Prostate gland (tissue), 2 donors: Measurements from ENCODE around the gene FRMPD2. TPM values are rescaled to one million over a fixed set of nuclear protein-coding genes. Genes with fewer than 3 reads are reported as not detected.
"Not testable (repeated sequence)": the region's sequence is repeated elsewhere in the genome, so short reads cannot be mapped to it uniquely, and the experiment has no call there.

Experiments
- DNase-seq: peaks from one replicate; pipeline ENCODE4 v3.0.0-alpha.2; 2019; ENCODE audit warnings: low spot score
- H3K27ac ChIP-seq, 2 donors: fragments of 200-600 bp; sonication (generic); 2 replicates each; pipeline ENCODE4 v1.5.1; 2017 to 2019
- H3K27me3 ChIP-seq: fragments of 200-600 bp; sonication (generic); replicated peaks from 2 replicates; pipeline ENCODE4 v1.5.1; 2019; ENCODE audit not compliant: insufficient read depth
- H3K36me3 ChIP-seq, 2 donors: fragments of 200-600 bp; sonication (generic); 1 replicate in 1 of 2; 2 replicates in 1 of 2; pipeline versions ENCODE4 v1.5.1 to v1.8.1; 2017 to 2019
- H3K4me1 ChIP-seq: fragments of 200-600 bp; sonication (generic); replicated peaks from 2 replicates; pipeline ENCODE4 v1.5.1; 2019
- H3K4me3 ChIP-seq, 2 donors: fragments of 200-600 bp; sonication (generic); 2 replicates each; pipeline ENCODE4 v1.5.1; 2017 to 2019
- H3K9me3 ChIP-seq: fragments of 200-600 bp; sonication (generic); 2 replicates; pipeline ENCODE4 v1.5.1; 2017
- WGBS: methylation state at CpG from one replicate; pipeline ENCODE4 v1.1.5; 2018; 5-methylcytosine and 5-hydroxymethylcytosine counted together
- intact Hi-C: fragments of 100-400 bp; cut with DNase I; formaldehyde crosslinking; loops from one replicate; pipeline ENCODE4 v1.14.2; 2022
- total RNA-seq, 2 donors: library from RNA; depleted of rRNA; stranded (reverse); fragments of >200 nt; gene quantifications; one replicate each; pipeline ENCODE4 v1.1.0, GENCODE V29; 2016

The FRMPD2 gene
- total RNA-seq, 2 donors from 2014 or later, result 0.97 to 3.4 TPM

GRCh38 chr10:48126251-48126650, 148.2 kb downstream of the FRMPD2 start:
- H3K36me3 ChIP-seq, H3K27ac ChIP-seq, H3K27me3 ChIP-seq, H3K4me1 ChIP-seq, H3K4me3 ChIP-seq, intact Hi-C loops, DNase-seq, H3K9me3 ChIP-seq: not testable (repeated sequence)
- WGBS, result no CpG with 5 or more reads among the region's 2 CpGs

- H3K36me3 ChIP-seq, H3K4me1 ChIP-seq, H3K4me3 ChIP-seq, H3K9me3 ChIP-seq, DNase-seq, H3K27me3 ChIP-seq, H3K27ac ChIP-seq, intact Hi-C loops: not testable (repeated sequence)
- 0% methylated on average over 2 of the region's 2 CpGs for WGBS
These were observed 148.9 kb downstream of the FRMPD2 start for GRCh38 chr10:48125631-48126030.

GRCh38 chr10:48122618-48123017, 151.9 kb downstream of the FRMPD2 start:
- H3K27me3 ChIP-seq, H3K9me3 ChIP-seq, H3K4me1 ChIP-seq, H3K27ac ChIP-seq, DNase-seq, H3K4me3 ChIP-seq, intact Hi-C loops, H3K36me3 ChIP-seq: not testable (repeated sequence)

- WGBS, result no CpG with 5 or more reads among the region's 3 CpGs
- H3K27me3 ChIP-seq, intact Hi-C loops, H3K4me3 ChIP-seq, H3K36me3 ChIP-seq, H3K27ac ChIP-seq, H3K4me1 ChIP-seq, DNase-seq, H3K9me3 ChIP-seq: not testable (repeated sequence)
These were observed 164.2 kb downstream of the FRMPD2 start for GRCh38 chr10:48110277-48110676.

Other genes starting within 250 kb of the FRMPD2 start
- 10 to 100 TPM; 39.3 to 74.4 TPM for gene MAPK8, start 32.0 kb upstream of the FRMPD2 start, total RNA-seq